HepG2 (cell line): ENCODE results near the gene PDPR.
"Not testable (repeated sequence)": the region's sequence is repeated elsewhere in the genome, so short reads cannot be mapped to it uniquely, and the experiment has no call there.

ENCODE experiments used
- ATF1 ChIP-seq: IDR thresholded peaks from 2 replicates; pipeline ENCODE4 v1.6.1; 2016; ENCODE audit warnings: mild to moderate bottlenecking, control low read depth
- BCL3 ChIP-seq: sonication (generic); formaldehyde crosslinking; IDR thresholded peaks from 2 replicates; pipeline ENCODE4 v1.5.1; 2020; ENCODE audit warnings: mild to moderate bottlenecking, missing genetic modification reagents, moderate library complexity
- CTCF ChIP-seq: sonication (generic); formaldehyde crosslinking; IDR thresholded peaks from 2 replicates; pipeline ENCODE4 v1.5.0; 2020; ENCODE audit warnings: mild to moderate bottlenecking, missing genetic modification reagents, moderate library complexity
- KAT2B ChIP-seq: fragments of 150-350 bp; IDR thresholded peaks from 2 replicates; pipeline ENCODE4 v1.6.1; 2014; ENCODE audit warnings: low read depth, low read length, borderline replicate concordance
- KDM3A ChIP-seq: IDR thresholded peaks from 2 replicates; pipeline ENCODE4 v1.6.1; 2018; ENCODE audit warnings: low read depth, missing compliant biosample characterization
- MAFF ChIP-seq: IDR thresholded peaks from 2 replicates; pipeline ENCODE4 v1.6.1; 2011; ENCODE audit warnings: low read depth, low read length, improper control_type of control experiment
- TGIF2 ChIP-seq: IDR thresholded peaks from 2 replicates; pipeline ENCODE4 v1.6.1; 2016; ENCODE audit warnings: control low read depth, missing compliant biosample characterization
- ZFX ChIP-seq: sonication (generic); formaldehyde crosslinking; IDR thresholded peaks from 2 replicates; pipeline ENCODE4 v1.4.0; 2020; ENCODE audit warnings: mild to moderate bottlenecking, low read depth, missing genetic modification reagents, moderate library complexity
- TF ChIP-seq, protein P1 (sequence below): sonication (generic); formaldehyde crosslinking; conservative IDR thresholded peaks from 2 replicates; pipeline ENCODE4 v1.8.0; 2022; ENCODE audit warnings: low read depth, missing genetic modification reagents
- TF ChIP-seq, protein P2 (sequence below), 2 experiments: sonication (generic) in 1 of 2; formaldehyde crosslinking in 1 of 2; IDR thresholded peaks; 2 replicates each; pipeline versions ENCODE4 v1.4.0 to v1.6.1; 2018 to 2020; ENCODE audit warnings: missing genetic modification reagents in 2 of 2, borderline replicate concordance in 1 of 2, low read depth in 1 of 2, mild to moderate bottlenecking in 1 of 2, missing biosample characterization in 1 of 2
- TF ChIP-seq, protein P3 (sequence below): sonication (generic); formaldehyde crosslinking; IDR thresholded peaks from 2 replicates; pipeline ENCODE4 v1.5.0; 2020; ENCODE audit warnings: missing genetic modification reagents, mild to moderate bottlenecking, borderline replicate concordance

GRCh38 chr16:70154736-70155135, 40.6 kb downstream of the PDPR start:
- not testable (repeated sequence) for TF ChIP-seq ATF1 (CRISPR knock-in tag); CTCF (CRISPR knock-in tag); MAFF; KAT2B; TGIF2 (CRISPR knock-in tag); ZFX (CRISPR knock-in tag); KDM3A; BCL3
- TF ChIP-seq, protein P1, sequence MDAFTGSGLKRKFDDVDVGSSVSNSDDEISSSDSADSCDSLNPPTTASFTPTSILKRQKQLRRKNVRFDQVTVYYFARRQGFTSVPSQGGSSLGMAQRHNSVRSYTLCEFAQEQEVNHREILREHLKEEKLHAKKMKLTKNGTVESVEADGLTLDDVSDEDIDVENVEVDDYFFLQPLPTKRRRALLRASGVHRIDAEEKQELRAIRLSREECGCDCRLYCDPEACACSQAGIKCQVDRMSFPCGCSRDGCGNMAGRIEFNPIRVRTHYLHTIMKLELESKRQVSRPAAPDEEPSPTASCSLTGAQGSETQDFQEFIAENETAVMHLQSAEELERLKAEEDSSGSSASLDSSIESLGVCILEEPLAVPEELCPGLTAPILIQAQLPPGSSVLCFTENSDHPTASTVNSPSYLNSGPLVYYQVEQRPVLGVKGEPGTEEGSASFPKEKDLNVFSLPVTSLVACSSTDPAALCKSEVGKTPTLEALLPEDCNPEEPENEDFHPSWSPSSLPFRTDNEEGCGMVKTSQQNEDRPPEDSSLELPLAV, result not testable (repeated sequence)
- TF ChIP-seq, protein P2, sequence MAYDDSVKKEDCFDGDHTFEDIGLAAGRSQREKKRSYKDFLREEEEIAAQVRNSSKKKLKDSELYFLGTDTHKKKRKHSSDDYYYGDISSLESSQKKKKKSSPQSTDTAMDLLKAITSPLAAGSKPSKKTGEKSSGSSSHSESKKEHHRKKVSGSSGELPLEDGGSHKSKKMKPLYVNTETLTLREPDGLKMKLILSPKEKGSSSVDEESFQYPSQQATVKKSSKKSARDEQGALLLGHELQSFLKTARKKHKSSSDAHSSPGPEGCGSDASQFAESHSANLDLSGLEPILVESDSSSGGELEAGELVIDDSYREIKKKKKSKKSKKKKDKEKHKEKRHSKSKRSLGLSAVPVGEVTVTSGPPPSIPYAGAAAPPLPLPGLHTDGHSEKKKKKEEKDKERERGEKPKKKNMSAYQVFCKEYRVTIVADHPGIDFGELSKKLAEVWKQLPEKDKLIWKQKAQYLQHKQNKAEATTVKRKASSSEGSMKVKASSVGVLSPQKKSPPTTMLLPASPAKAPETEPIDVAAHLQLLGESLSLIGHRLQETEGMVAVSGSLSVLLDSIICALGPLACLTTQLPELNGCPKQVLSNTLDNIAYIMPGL (CRISPR knock-in tag; IDR thresholded peaks at IDR 0.05; ENCODE audit: borderline replicate concordance in 1 of 2, low read depth in 1 of 2), result not testable (repeated sequence)
- TF ChIP-seq, protein P3, sequence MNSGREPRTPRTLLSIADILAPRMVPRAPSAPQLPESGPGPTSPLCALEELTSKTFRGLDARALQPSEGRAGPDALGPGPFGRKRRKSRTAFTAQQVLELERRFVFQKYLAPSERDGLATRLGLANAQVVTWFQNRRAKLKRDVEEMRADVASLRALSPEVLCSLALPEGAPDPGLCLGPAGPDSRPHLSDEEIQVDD (CRISPR knock-in tag), result not testable (repeated sequence)
